ENCODE results near the gene CHODL.

GRCh38 chr21:18218331-18218730 lies 26.3 kb upstream of the CHODL start:
- TF ChIP-seq POLR2A (IDR thresholded peaks at IDR 0.05) = no peak
- TF ChIP-seq POLR2AphosphoS5 (IDR thresholded peaks at IDR 0.05) = no peak
